ENCODE measurements around the gene ANKS4B. TPM values are rescaled to one million over a fixed set of nuclear protein-coding genes. Genes with fewer than 3 reads are reported as not detected.
A peak's percentile ranks its signal among the peaks of the same experiment; 100 is the strongest.
"Not testable (repeated sequence)": the region's sequence is repeated elsewhere in the genome, so short reads cannot be mapped to it uniquely, and the experiment has no call there.

The ANKS4B gene
- total RNA-seq, 1 experiment from 2014 or later, result not detected

DNA sequence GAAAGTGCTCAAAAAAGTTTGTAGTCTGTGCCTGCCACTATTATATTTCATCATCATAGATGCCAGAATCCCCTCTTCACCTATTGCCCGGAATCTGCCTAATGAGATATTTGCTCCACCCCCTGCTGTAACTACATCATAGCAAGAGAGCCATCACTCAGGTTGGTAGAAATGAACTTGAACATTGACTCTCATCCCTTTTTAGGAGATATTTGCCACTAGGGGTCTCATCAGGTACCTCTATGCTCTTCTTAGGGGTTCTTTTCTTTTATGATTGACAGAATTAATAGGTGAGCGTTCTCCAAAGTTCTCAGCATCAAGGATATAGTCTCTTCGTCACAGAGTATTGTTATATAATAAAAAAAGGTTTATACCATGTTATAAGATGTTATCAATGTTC is 20.0 kb downstream of the ANKS4B start:
- no peak for DNase-seq (ENCODE audit: low spot score)
- in situ Hi-C loops (cut with HindIII; ENCODE audit: low sequenced_read_pairs), result no loop called here

DNA sequence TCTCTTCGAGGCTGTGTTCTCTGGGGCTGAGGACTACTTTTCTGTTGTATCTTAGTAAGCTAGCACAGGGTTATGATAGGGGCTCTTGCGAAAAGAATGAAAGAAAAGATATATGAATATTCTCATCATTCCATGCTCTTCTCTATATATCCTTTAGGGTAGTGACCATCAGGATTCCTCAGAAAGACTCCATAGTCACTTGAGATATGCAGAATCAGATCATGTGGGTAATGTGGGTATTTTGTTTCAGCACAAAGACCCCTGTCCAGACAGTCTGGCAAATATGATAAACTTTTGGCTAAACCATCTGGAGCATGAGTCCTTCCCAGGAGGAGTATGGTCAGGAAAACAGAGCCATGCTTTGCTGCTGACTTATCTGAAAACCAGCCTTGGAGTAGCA is 23.1 kb downstream of the ANKS4B start:
- no peak for DNase-seq (ENCODE audit: low spot score)
- in situ Hi-C loops (cut with HindIII; ENCODE audit: low sequenced_read_pairs), result loop anchor here (5.0 kb wide), 1 partner anchor 34 kb away; no protein-coding TSS in a partner anchor

DNA sequence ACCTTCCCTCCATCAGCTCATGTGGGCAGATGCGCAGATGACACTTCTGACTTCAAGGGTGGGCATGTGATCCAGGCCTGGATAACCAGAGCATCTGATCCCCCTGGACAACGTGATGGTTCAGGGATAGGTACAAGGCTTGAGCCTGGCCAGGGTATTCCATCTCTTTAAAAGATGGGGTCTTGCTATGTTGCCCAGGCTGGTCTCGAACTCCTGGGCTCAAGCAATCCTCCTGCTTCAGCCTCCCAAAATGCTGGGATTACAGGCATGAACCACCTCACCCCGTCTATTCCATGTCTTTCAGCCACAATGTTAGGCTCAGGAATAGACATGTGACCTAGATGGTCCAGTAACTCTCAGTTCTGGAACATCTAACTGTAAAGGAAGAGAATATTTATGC is 23.8 kb downstream of the ANKS4B start:
- in situ Hi-C loops (cut with HindIII; ENCODE audit: low sequenced_read_pairs), result loop anchor here (5.0 kb wide), 1 partner anchor 35 kb away; no protein-coding TSS in a partner anchor
- no peak for DNase-seq (ENCODE audit: low spot score)

DNA sequence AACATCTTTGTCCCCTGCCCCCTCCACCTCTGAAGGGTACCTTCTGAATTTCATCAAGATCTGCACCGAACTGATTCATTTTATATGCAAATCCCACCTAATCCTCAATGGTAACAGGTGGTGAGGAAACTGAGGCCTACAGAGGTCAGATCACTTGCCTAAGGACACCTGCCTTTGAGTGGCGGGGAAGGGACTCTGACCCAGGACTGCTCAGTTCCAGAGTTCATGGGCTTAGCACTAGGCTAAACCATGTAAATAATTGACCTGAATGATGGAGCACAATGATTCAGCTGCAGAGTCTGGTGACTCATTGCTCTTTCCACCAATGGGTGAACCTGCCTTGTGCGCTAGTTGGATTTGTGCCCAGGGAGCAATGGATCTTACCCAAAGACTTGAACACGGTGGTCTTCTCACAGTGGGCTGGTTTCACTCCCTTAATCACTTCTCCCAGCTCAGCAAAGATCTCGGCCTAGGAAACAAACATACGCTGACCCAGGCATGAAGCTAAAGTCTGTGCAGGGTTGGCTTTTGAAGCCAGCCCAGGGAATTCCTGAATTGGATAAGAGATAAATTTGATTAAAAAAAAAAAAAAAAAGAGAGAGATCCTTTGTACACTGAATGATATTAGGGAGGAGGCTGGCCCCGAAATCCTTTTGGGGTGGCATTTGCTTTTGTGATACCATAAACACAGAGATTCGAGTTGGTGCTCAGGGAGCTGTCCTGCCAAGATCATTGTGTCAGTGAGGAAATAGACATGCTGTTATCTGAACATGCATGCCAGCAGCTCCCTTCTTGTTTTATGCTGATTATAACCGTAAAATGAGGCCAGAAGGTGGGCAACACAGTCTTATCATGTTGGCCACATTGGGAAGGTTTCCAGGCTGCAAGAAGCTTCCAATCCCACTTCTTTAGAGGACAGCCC is 27.6 kb downstream of the ANKS4B start:
- in situ Hi-C loops (cut with HindIII; ENCODE audit: low sequenced_read_pairs), result no loop called here
- DNase-seq (ENCODE audit: low spot score), result peak; percentile 86

DNA sequence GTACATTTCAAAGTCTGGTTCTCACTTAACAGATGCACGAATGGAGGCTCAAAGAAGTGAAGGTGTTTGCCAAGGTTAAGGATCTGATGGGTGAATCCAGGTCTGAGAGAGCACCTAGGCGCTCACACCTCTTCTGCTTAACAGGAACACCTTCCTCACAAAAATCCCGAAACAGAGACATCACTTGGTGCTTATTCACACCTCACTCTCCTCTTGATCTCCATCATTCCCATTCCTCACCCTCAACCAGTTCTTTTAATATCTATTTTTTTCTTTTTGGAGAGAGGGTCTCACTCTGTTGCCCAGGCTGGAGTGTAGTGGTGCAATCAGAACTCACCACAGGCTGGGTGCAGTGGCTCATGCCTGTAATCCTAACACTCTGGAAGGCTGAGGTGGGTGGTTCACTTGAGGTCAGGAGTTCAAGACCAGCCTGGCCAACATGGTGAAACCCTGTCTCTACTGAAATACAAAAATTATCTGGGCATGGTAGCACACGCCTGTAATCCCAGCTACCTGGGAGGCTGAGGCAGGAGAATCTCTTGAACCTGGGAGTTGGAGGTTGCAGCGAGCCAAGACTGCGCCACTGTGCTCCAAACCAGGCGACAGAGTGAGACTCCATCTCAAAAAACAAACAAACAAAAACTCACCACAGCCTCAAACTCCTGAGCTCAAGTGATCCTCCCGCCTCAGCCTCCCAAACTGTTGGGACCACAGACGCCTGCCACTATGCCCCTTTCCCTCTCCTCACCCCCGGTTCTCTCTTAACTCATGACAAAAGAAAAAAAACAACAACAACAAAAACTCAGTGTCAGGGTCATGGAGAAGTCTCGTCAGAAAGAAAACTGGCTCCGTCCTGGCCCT is 29.5 kb downstream of the ANKS4B start:
- DNase-seq (ENCODE audit: low spot score), result no peak
- in situ Hi-C loops (cut with HindIII; ENCODE audit: low sequenced_read_pairs), result no loop called here

DNA sequence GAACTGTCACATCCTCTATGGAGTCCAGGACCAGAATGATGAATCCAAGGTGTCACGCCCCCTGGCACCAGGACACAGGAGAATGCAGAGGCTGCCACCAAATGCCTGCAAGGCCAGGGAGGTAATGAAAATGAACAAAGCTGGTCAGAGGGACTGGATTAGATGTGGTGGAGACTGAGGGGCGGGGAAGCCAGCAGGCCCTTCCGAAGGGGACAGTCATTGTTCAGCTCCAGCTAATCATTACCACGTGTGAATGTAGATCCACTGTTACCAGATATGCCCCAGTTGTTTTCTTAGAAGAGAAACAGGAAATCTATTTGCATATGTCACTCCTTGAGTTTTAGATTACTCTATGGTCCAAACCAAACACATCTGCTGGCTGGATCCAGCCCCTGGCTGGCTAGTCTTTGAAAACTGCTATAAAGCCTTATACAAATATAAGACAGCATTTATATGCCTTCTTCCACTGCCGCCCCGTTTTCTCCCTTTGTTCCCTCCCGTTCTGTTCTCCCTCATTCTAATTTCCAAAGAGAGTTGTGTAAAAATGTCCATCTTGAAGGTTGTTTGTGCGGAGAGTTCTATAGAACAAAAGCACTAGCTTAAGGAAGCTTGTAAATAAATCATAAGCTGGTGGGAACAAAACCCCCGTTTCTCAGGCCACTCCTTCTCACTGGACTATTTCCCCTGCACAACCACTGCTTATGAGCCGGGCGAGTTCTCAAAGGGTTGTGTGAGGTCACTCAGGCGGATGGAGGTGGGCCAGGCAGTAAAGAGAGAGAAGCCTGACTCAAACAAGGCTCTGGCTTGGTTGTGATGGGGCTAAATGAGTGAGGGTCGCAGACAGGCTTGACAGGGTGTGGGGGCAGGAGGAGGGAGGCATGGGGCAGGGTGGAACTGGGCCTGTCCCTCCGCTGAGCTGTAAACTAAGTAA is 30.4 kb downstream of the ANKS4B start:
- no peak for DNase-seq (ENCODE audit: low spot score)
- in situ Hi-C loops (cut with HindIII; ENCODE audit: low sequenced_read_pairs), result no loop called here

DNA sequence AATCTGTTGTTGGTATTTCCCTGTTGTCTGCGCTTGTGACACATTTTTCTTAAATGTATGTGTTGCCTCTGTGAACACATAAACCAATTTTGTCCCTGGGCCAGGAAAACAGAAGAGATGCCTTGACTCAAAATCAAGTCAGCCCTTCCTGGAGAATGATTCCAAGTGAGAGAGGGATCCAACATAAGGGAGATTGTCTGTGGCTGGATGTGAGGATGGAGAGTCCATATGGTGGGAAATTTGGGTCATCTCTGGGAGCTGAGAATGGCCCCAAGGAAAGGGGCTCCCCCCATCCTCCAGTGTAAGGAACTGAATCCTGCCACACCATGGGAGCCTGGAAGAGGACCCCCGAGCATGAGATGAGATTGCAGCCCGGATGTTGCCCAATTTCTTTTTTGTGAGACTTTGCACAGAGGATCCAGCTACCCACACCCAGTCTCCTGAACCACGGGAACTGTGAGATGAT is 31.1 kb downstream of the ANKS4B start:
- DNase-seq (ENCODE audit: low spot score), result peak; percentile 92
- in situ Hi-C loops (cut with HindIII; ENCODE audit: low sequenced_read_pairs), result no loop called here

DNA sequence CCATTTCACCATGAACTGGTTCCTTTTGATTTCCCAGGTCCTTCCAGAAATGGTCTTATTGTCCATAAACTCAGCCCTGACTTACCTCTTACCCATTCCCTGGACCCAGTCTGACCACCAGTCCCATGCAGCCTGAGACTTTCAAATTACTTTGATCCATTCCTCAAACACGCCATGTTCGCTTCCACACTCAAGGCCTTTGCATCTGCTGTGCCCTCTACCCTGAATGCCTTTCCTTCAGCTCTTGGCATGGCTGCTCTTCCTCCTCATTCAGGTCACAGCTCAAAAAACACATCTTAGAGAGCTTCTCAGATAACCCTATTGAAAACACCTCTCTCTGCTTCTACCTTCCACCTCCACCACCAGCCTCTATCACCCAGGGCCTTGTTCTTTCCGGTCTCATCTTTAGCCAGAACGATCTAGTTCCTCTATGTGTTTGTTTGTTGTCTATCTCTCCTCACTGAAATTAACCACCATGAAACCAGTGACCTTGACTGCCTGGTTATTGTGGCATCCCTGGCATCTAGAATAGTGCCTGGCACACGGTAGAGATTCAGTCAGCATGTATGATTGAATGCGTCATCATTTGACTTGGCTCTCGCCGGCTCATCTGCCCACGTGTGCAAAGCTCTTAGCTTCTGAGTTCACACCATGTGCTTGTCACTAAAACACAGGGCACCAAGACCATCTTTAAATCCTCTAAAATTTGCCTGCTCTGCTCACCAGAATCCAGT is 31.8 kb downstream of the ANKS4B start:
- in situ Hi-C loops (cut with HindIII; ENCODE audit: low sequenced_read_pairs), result no loop called here
- peak; percentile 77 for DNase-seq (ENCODE audit: low spot score)

DNA sequence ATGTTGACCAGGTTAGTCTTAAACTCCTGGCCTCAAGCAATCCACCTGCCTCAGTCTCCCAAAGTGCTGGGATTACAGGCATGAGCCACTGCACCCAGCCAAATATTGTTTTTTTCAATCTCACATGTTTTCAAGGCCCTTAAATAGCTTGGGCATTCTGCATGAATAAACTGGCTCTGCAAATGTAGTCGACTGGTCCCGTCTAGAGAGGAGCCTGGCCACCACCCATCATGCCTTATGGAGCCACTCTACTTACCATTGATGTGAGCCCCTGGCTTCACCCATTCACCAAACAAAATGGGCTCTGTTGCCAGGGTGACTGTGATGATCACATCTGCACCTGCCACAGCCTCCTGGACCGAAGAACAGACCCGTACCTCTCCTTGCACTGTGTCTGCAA is 33.8 kb downstream of the ANKS4B start:
- in situ Hi-C loops (cut with HindIII; ENCODE audit: low sequenced_read_pairs), result no loop called here
- no peak for DNase-seq (ENCODE audit: low spot score)

DNA sequence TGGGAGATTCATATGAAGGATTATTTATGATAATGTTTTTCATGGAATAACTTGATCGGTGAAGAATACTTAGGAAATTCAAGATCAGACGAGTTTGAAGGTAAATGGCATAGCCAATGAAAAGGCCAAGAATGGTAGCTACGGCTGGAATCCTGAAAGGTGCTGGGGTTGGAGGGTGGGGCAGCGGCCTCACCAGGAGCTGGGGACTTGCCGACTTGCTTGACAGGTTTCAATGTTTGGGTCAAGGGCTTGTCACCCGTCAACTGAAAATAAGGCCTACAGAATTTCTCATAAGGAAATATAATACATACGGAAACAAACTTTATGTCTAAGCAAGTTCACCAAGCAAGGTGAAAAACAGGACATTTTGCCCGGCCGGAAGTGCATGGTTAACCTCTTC is 34.7 kb downstream of the ANKS4B start:
- in situ Hi-C loops (cut with HindIII; ENCODE audit: low sequenced_read_pairs), result no loop called here
- no peak for DNase-seq (ENCODE audit: low spot score)

DNA sequence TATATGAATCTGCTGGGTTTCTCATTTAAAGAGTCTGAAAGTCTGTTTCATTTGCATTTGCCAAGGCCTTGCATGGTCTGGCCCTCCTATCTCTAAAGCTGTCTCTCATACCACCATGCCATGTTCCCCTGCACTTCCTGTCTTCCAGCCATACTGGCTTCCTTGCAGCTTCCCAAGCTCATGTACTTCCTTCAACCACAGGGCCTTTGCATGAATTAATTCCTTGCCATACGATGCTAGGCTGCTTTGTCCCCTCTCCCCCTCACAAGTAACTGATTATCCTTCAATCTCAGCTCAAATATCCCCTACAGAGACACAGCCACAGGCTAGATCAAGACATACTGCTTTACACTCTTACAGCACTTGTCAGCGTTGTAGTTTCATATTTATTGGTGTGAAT is 38.8 kb downstream of the ANKS4B start:
- in situ Hi-C loops (cut with HindIII; ENCODE audit: low sequenced_read_pairs), result no loop called here
- DNase-seq (ENCODE audit: low spot score), result no peak

DNA sequence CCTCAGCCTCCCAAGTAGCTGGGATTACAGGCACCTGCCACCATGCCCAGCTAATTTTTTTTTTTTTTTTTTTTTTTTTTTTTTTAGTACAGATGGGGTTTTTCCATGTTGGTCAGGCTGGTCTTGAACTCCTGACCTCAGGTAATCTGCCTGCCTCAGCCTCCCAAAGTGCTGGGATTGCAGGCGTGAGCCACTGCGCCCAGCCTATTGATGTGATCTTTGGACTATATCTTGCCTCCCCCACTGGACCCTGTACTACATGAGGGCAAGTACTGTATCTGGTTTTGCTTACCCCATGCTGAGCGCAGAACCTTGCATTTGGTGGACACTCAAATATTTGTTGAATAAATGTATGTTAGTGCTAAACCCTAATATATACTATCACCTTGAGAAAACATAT is 39.3 kb downstream of the ANKS4B start:
- in situ Hi-C loops (cut with HindIII; ENCODE audit: low sequenced_read_pairs); DNase-seq (ENCODE audit: low spot score): not testable (repeated sequence)

DNA sequence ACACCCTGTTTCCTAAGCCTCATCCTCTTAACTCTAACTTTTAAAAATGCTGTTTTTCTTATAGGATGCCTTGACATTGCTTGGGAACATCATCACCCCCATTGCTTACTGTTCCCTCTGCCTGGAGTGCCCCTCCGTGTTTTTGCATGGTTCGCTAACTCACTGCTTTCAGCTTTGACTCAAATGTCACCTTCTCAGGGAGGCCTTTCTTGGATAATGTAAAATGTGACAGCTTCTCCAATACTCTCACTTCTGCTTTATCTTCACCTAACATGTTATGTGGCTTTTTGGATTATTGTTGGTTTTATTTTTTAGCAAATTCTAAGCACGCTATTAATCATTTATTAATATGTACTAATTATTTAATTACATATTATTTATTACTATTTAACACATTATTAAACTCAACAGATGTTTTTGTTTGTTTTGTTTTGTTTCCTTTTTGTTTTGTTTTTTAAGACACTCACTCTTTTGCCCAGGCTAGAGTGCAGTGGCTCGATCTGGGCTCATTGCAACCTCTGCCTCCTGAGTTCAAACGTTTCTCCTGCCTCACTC is 40.8 kb downstream of the ANKS4B start:
- in situ Hi-C loops (cut with HindIII; ENCODE audit: low sequenced_read_pairs), result no loop called here
- DNase-seq (ENCODE audit: low spot score), result no peak

DNA sequence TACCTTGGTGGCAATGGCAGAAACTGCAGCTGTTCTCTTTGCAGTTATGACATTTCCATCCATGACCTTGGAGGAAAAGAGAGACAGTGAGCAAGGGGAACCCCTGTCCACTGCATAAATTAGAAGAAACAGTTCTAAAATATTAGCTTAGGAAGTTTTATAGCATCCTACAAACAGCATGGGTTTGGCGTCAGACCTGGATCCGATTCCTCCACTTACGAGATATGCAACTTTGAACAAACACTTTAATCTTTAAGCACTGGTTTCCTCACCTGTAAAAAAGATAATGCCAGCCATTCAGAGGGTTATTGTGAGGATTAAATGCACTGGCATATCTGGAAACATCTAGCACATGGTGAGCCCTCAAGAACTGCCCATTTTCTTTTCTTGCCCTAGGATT is 42.0 kb downstream of the ANKS4B start:
- in situ Hi-C loops (cut with HindIII; ENCODE audit: low sequenced_read_pairs), result no loop called here
- DNase-seq (ENCODE audit: low spot score), result no peak

DNA sequence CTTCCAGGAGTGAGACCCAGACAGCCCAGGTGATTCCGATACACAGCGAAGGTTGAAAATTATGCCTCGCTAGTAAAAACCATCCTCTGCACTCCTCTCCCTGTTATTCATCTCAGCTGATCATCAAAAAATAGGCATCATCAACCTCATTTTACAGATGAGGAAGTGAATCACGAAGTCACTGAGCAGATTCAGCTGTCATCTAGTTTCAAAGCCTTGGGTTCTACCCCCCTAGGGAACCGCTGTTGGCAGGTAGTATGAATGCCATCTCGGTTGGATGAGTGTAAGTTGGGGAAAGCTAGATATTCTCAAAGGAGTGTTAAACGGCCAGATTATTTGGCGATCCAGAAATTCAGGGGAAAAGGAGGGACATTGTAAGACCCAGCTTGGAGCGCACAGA is 42.6 kb downstream of the ANKS4B start:
- peak; percentile 32 for DNase-seq (ENCODE audit: low spot score)
- in situ Hi-C loops (cut with HindIII; ENCODE audit: low sequenced_read_pairs), result no loop called here

DNA sequence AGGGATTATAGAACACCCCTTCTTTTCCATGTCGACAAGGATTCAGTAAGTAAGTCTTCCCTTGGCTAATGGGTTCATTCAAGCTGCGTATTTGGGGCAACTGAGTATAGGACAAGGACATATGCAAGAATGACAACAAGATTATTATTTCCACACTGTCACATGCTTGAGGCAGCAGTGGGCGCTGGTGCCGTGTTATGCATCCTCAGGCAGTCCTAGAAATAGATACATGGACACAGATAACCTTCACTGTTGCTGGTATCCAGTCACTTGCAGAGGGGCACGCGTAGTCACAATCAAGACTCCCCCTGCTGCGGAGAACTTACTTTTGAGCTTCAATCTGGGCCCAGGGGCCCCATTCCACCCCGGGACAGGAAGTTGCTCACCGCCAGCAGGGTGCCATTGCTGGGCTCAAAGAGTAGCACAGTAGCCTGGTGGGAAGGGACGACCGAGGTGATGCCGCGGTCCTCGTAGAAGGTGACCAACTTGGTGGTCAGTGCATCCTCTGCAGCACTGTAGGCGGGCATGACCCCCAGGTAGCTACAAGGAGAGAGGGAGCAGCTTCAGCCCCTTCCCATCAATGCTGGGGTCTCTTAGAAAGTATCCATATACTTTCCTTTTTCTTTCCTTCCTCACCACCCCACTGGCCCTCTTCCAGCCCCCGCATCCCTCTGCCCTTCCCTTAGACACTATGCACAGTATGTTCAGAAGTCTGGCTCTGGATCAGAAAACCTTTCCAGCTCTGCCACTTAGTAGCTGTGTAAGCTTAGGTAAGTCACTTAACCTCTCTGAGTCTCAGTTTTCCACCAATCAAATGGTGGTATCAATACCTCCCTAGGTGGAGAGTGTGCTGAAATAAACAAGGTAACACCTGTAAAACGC is 43.8 kb downstream of the ANKS4B start:
- DNase-seq (ENCODE audit: low spot score), result peak; percentile 83
- in situ Hi-C loops (cut with HindIII; ENCODE audit: low sequenced_read_pairs), result no loop called here

All from G401 (cell line).